Stimulated activated CD8-positive, alpha-beta memory T cell treated with anti-CD3 and anti-CD28 coated beads, Interleukin-12 subunit alpha, Interleukin-12 subunit beta, amount 100 ng/mL, for 24 hours (primary cell): ENCODE data around the gene SCN4B.

Experiments used
- DNase-seq: peaks from one replicate; pipeline ENCODE4 v3.0.0-alpha.2; 2020; ENCODE audit errors: extremely low read depth

SCN4B gene

GRCh38 chr11:118129471-118130172 is 23.0 kb downstream of the SCN4B start:
- no peak for DNase-seq

GRCh38 chr11:118128721-118129470 is 23.7 kb downstream of the SCN4B start:
- no peak for DNase-seq

- DNase-seq, result no peak
Measured at GRCh38 chr11:118128310-118128709, 24.3 kb downstream of the SCN4B start.

- DNase-seq, result no peak
Measured at GRCh38 chr11:118126082-118126838, 26.4 kb downstream of the SCN4B start.

- no peak for DNase-seq
Measured at GRCh38 chr11:118124929-118125535, 27.6 kb downstream of the SCN4B start.

- no peak for DNase-seq
Measured at GRCh38 chr11:118120793-118121192, 31.8 kb downstream of the SCN4B start.

GRCh38 chr11:118117790-118118601 is 34.6 kb downstream of the SCN4B start:
- DNase-seq, result no peak

- DNase-seq, result no peak
Measured at GRCh38 chr11:118115048-118115447, 37.6 kb downstream of the SCN4B start.

- DNase-seq, result no peak
Measured at GRCh38 chr11:118114266-118114665, 38.4 kb downstream of the SCN4B start.

- DNase-seq, result no peak
Measured at GRCh38 chr11:118112711-118113430, 39.8 kb downstream of the SCN4B start.

- no peak for DNase-seq
Measured at GRCh38 chr11:118111744-118112035, 40.9 kb downstream of the SCN4B start.

- DNase-seq, result no peak
Measured at GRCh38 chr11:118111019-118111743, 41.4 kb downstream of the SCN4B start.

- no peak for DNase-seq
Measured at GRCh38 chr11:118109231-118109630, 43.4 kb downstream of the SCN4B start.

- DNase-seq, result no peak
Measured at GRCh38 chr11:118108513-118108912, 44.1 kb downstream of the SCN4B start.

- no peak for DNase-seq
Measured at GRCh38 chr11:118106789-118107335, 45.8 kb downstream of the SCN4B start.

- DNase-seq, result no peak
Measured at GRCh38 chr11:118105657-118106305, 46.8 kb downstream of the SCN4B start.

GRCh38 chr11:118104491-118104890 is 48.1 kb downstream of the SCN4B start:
- DNase-seq, result no peak

GRCh38 chr11:118102721-118103261 is 49.8 kb downstream of the SCN4B start:
- DNase-seq, result no peak

- DNase-seq, result no peak
Measured at GRCh38 chr11:118100691-118101232, 51.9 kb downstream of the SCN4B start.
